Liver (tissue), 3 donors: ENCODE data around the gene CRABP2.

Source experiments
- EGR1 ChIP-seq, 2 donors: IDR thresholded peaks; 2 replicates each; pipeline ENCODE4 v1.6.1; 2016 to 2018; ENCODE audit warnings: antibody characterized with exemption in 2 of 2, low read depth in 2 of 2
- GABPA ChIP-seq, 2 donors: IDR thresholded peaks in 1 of 2; conservative IDR thresholded peaks in 1 of 2; 2 replicates each; pipeline ENCODE4 v1.6.1; 2016; ENCODE audit warnings: antibody characterized with exemption in 2 of 2, mild to moderate bottlenecking in 1 of 2, moderate library complexity in 1 of 2
- JUND ChIP-seq, 2 donors: IDR thresholded peaks; 2 replicates each; pipeline ENCODE4 v1.6.1; 2016; ENCODE audit warnings: antibody characterized with exemption in 2 of 2
- SP1 ChIP-seq: IDR thresholded peaks from 2 replicates; pipeline ENCODE4 v1.6.1; 2018; ENCODE audit warnings: antibody characterized with exemption, mild to moderate bottlenecking
- TAF1 ChIP-seq: conservative IDR thresholded peaks from 2 replicates; pipeline ENCODE4 v1.6.1; 2016; ENCODE audit warnings: antibody characterized with exemption, mild to moderate bottlenecking
- ZBTB33 ChIP-seq: IDR thresholded peaks from 2 replicates; pipeline ENCODE4 v1.6.1; 2016; ENCODE audit warnings: antibody characterized with exemption
- TF ChIP-seq, protein P1 (sequence below): fragments of 150-350 bp; IDR thresholded peaks from 2 replicates; pipeline ENCODE4 v1.5.1; 2017; ENCODE audit warnings: improper control_type of control experiment, low read depth, low read length; ENCODE audit not compliant: missing input control
- TF ChIP-seq, protein P2 (sequence below): IDR thresholded peaks from 2 replicates; pipeline ENCODE4 v1.6.1; 2016; ENCODE audit warnings: antibody characterized with exemption
- TF ChIP-seq, protein P3 (sequence below): IDR thresholded peaks from 2 replicates; pipeline ENCODE4 v1.6.1; 2016; ENCODE audit warnings: antibody characterized with exemption
- TF ChIP-seq, protein P4 (sequence below): IDR thresholded peaks from 2 replicates; pipeline ENCODE4 v1.6.1; 2016; ENCODE audit warnings: antibody characterized with exemption, mild to moderate bottlenecking
- donor health status: healthy.
- donor health status: healthy.

- TF ChIP-seq, protein P1, sequence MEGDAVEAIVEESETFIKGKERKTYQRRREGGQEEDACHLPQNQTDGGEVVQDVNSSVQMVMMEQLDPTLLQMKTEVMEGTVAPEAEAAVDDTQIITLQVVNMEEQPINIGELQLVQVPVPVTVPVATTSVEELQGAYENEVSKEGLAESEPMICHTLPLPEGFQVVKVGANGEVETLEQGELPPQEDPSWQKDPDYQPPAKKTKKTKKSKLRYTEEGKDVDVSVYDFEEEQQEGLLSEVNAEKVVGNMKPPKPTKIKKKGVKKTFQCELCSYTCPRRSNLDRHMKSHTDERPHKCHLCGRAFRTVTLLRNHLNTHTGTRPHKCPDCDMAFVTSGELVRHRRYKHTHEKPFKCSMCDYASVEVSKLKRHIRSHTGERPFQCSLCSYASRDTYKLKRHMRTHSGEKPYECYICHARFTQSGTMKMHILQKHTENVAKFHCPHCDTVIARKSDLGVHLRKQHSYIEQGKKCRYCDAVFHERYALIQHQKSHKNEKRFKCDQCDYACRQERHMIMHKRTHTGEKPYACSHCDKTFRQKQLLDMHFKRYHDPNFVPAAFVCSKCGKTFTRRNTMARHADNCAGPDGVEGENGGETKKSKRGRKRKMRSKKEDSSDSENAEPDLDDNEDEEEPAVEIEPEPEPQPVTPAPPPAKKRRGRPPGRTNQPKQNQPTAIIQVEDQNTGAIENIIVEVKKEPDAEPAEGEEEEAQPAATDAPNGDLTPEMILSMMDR: no peak
- TF ChIP-seq, protein P2, sequence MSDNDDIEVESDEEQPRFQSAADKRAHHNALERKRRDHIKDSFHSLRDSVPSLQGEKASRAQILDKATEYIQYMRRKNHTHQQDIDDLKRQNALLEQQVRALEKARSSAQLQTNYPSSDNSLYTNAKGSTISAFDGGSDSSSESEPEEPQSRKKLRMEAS: no peak
- TF ChIP-seq TAF1 (no peak), EGR1 (IDR thresholded peaks at IDR 0.05; ENCODE audit: low read depth in 2 of 2) (no peak), SP1 (no peak), JUND (IDR thresholded peaks at IDR 0.05) (no peak), GABPA (IDR thresholded peaks at IDR 0.05 in 1 of 2, conservative IDR thresholded peaks at IDR 0.05 in 1 of 2) (no peak), ZBTB33 (no peak)
- TF ChIP-seq, protein P3, sequence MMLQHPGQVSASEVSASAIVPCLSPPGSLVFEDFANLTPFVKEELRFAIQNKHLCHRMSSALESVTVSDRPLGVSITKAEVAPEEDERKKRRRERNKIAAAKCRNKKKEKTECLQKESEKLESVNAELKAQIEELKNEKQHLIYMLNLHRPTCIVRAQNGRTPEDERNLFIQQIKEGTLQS: no peak
- TF ChIP-seq, protein P4, sequence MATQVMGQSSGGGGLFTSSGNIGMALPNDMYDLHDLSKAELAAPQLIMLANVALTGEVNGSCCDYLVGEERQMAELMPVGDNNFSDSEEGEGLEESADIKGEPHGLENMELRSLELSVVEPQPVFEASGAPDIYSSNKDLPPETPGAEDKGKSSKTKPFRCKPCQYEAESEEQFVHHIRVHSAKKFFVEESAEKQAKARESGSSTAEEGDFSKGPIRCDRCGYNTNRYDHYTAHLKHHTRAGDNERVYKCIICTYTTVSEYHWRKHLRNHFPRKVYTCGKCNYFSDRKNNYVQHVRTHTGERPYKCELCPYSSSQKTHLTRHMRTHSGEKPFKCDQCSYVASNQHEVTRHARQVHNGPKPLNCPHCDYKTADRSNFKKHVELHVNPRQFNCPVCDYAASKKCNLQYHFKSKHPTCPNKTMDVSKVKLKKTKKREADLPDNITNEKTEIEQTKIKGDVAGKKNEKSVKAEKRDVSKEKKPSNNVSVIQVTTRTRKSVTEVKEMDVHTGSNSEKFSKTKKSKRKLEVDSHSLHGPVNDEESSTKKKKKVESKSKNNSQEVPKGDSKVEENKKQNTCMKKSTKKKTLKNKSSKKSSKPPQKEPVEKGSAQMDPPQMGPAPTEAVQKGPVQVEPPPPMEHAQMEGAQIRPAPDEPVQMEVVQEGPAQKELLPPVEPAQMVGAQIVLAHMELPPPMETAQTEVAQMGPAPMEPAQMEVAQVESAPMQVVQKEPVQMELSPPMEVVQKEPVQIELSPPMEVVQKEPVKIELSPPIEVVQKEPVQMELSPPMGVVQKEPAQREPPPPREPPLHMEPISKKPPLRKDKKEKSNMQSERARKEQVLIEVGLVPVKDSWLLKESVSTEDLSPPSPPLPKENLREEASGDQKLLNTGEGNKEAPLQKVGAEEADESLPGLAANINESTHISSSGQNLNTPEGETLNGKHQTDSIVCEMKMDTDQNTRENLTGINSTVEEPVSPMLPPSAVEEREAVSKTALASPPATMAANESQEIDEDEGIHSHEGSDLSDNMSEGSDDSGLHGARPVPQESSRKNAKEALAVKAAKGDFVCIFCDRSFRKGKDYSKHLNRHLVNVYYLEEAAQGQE: no peak
Measured at GRCh38 chr1:156697481-156697880, 7.9 kb downstream of the CRABP2 start.
